Choroid plexus epithelial cell (primary cell): ENCODE results near the gene PPDPF.
"Not testable (repeated sequence)": the region's sequence is repeated elsewhere in the genome, so short reads cannot be mapped to it uniquely, and the experiment has no call there.

ENCODE experiments used
- DNase-seq: peaks from one replicate; pipeline ENCODE4 v3.0.0-alpha.2; 2010; ENCODE audit warnings: low read depth
- H3K4me3 ChIP-seq: 2 replicates; pipeline ENCODE4 v1.5.1; 2011; ENCODE audit warnings: low read depth, mild to moderate bottlenecking, control low read depth, low read length, moderate library complexity
- TF ChIP-seq, protein P1 (sequence below): conservative IDR thresholded peaks from 2 replicates; pipeline ENCODE4 v1.5.1; 2011; ENCODE audit warnings: low read depth, mild to moderate bottlenecking, control low read depth, inconsistent platforms, low read length, moderate library complexity

PPDPF gene

DNA sequence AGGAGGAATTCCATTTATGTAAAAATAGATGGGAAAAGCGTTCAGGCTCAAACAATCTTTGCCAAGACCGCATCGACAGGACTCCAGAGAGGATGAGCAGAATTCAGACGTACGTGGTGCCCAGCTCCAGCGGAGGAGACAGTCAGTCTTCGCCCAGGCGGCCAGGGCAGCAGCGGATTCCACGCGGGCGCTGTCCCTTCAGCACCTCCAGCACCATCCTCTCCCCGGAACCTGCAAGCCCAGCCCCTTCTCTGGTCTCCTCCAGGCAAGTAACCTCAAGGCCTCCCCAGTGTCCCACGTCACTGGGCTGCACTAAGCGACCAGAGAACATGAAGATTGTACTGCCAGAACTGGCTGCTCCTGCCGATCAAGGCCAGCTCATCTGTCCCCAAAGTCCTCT lies 45.4 kb upstream of the PPDPF start:
- peak; percentile 47 for DNase-seq
- TF ChIP-seq, protein P1, sequence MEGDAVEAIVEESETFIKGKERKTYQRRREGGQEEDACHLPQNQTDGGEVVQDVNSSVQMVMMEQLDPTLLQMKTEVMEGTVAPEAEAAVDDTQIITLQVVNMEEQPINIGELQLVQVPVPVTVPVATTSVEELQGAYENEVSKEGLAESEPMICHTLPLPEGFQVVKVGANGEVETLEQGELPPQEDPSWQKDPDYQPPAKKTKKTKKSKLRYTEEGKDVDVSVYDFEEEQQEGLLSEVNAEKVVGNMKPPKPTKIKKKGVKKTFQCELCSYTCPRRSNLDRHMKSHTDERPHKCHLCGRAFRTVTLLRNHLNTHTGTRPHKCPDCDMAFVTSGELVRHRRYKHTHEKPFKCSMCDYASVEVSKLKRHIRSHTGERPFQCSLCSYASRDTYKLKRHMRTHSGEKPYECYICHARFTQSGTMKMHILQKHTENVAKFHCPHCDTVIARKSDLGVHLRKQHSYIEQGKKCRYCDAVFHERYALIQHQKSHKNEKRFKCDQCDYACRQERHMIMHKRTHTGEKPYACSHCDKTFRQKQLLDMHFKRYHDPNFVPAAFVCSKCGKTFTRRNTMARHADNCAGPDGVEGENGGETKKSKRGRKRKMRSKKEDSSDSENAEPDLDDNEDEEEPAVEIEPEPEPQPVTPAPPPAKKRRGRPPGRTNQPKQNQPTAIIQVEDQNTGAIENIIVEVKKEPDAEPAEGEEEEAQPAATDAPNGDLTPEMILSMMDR = no peak
- no peak overlapping the region for H3K4me3 ChIP-seq

DNA sequence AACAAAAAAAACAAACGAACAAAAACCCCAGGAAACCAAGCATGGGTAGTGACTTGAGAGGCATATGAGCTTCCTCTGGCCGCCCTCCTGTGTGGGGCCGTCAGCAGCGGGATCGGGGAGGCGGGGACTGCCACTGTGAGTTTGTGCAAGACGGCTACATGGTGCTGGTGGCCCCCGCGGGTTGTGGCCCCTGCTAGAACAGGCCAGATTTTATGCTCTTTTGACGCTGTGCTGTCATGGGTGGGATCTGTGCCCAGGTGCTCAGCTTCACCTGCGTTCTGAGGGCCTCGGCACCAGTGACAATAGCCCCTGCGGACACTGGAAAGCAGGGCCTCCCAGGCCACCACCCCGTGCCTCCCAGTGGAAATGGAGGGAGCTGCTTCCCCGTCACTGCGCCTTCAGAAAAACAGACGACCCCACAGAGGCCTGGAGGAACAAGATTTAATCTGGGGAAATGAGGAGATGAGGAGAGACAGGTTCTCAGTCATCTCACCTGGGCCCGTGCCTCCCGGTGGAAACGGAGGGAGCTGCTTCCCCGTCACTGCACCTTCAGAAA lies 43.4 kb upstream of the PPDPF start:
- TF ChIP-seq, protein P1 = no peak
- DNase-seq = no peak
- no peak overlapping the region for H3K4me3 ChIP-seq

DNA sequence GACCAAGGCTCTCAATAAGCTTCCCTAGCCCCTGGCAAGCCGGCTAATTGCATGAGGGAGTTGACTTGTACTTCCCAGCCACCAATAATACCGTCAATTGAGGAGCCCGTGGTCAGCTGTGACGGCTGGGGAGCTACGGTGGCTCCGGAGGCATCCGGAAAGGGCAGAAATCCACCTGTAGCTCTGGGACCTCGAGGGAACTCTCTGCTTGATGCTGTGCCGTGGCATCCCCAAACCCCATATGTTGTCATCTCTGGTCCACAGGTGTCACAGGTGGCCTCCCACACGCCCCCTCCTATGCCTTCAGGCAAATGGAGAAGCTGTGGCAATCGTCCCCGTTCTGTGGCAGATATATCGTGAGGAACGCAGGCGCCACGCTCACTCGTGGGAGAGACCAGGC lies 42.6 kb upstream of the PPDPF start:
- no peak overlapping the region for H3K4me3 ChIP-seq
- TF ChIP-seq, protein P1 = no peak
- no peak for DNase-seq

DNA sequence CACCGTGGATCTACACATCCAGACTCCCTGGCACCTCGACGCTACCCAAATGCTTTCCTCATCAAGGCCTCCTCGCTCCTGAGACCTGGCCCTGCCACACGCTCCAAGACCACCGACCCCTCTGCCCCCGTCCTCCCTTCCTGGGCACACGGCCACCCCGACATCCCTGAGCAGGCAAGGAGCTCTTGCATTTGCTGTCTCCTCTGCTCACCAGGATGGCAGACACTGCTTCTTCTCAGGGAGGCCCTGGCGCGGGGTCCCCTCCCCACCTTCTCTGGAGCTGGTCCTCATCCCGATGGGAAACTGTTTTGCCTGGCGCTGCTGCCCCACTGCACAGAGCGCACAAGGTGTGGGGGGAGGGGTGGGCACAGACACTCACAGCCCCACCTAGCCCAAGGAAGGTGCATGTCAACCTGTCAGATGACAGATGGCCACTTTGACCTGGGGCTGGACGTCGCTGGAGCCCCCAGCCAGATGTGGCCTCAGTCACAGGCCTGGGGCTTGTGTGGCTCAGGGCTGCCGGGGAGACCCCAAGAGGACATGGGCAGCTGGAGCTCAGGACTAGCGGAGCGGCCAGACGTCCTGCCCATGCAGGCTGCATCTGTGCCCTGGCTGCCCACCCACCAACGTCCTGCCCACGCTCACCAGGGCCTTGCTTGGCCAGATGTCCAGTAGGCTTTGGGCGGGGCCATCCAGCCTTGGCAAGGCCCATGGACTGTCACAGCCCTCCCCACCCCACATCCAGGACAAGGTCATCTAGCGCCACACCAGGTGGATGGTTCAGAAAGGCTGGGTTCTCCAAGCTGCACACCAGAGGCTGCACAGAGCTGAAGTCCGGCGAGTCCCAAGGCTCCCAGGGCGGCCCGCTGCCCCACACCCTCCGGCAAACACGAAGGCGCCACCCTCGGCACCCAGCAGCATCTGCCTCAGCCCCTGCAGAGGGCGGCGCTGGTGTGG lies 41.9 kb upstream of the PPDPF start:
- H3K4me3 ChIP-seq = no peak overlapping the region
- DNase-seq = no peak
- TF ChIP-seq, protein P1 = no peak

DNA sequence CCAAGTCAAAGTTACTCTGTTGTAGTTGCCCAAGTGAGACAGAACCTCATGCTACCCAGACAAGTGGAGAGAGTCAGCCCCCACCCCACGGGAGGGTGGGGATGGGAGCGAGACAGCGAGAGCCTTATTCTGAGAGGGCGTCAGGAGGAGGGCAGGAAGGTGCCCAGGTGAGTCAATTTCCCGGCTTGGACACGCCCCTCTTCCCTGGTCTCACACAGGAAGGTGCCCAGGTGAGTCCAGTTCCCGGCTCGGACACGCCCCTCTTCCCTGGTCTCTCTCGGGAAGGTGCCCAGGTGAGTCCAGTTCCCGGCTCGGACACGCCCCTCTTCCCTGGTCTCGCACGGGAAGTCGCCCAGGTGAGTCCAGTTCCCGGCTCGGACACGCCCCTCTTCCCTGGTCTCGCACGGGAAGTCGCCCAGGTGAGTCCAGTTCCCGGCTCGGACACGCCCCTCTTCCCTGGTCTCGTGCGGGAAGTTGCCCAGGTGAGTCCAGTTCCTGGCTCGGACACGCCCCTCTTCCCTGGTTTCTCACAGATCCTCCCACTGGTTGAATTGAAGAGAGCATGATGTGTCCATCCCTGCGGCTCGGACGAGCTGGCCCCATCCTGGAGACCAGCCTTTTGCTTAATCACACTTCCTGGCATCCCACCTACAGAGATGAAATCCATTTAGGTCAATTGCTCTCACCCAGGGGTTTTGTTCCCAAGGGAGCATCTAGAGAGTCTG lies 40.7 kb upstream of the PPDPF start:
- DNase-seq = not testable (repeated sequence)

DNA sequence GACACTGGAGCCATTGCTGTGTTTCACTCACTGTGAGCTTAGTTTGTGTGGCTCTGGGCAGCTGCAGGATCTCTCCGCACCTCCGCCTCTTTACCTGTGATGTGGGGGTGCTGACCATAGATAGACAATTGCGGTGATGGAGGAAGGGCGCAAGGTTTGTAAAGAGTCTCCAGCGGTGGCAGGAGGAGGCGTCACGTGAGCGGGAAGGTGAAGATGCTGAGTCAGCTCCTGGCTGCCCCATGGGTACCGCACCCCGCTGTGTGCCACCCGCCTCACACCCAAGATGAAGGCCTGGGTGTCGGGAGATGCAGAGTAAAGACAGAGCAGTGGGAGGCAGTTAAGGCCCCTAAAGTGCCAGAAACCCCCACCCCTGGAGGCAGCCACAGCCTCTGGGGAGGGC lies 39.1 kb upstream of the PPDPF start:
- no peak for DNase-seq
- TF ChIP-seq, protein P1 = no peak
- no peak overlapping the region for H3K4me3 ChIP-seq

More for the DNA sequence above, 40.7 kb upstream of the PPDPF start:
- not testable (repeated sequence) for H3K4me3 ChIP-seq

DNA sequence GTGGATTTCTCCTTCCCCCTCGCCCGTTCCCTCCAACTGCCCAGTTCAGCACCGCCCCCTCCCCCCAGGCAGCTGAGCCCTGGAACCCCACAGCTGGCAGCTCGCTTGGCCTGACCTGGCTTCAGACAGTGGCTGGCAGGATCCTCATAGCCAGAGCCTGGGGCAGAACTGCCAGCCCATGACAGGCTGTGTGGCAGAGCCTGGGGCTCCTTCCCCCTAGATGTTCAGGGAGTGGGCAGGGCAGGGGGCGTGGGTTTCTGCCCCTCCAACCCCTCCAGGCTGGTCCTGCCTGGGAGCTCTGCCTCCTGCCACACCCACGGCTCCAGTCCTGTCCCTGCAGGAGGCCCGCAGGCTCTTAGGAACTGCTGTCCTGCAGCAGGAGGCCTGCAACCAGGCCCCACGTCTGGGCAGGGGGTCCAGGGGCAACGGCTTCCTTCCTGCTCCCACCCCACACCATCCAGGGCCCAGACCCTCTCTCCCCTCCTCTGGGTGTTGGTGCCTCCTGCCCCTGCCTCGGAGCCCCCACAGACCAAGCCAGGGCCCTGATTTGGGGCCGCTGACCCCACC lies 38.5 kb upstream of the PPDPF start:
- TF ChIP-seq, protein P1 = no peak
- DNase-seq = no peak
- no peak overlapping the region for H3K4me3 ChIP-seq
